Activated naive CD8-positive, alpha-beta T cell treated with anti-CD3 and anti-CD28 coated beads, Interleukin-2, amount 10 ng/mL, durations not matched to agents 7 days and 5 days (primary cell): ENCODE data around the gene H3-3A. TPM values are rescaled to one million over a fixed set of nuclear protein-coding genes. Genes with fewer than 3 reads are reported as not detected.

Experiments
- ATAC-seq: fragments of 150-1000 bp; cut with Tn5 transposase; one replicate; pipeline ENCODE4 v1.10.0; 2021; ENCODE audit warnings: low read depth, moderate library complexity
- POLR2A ChIA-PET: fragments of 350-600 bp; sonication (Branson Sonifier 250); formaldehyde crosslinking; loops from one replicate; lab custom pipeline; 2021; ENCODE audit warnings: antibody characterized with exemption; lab: Charles Lee
- DNase-seq: peaks from one replicate; pipeline ENCODE4 v3.0.0; 2021
- H3K27ac Mint-ChIP-seq: one replicate; pipeline ENCODE4 v1.8.0; 2022; ENCODE audit warnings: mild to moderate bottlenecking, mixed read lengths
- H3K27me3 Mint-ChIP-seq: one replicate; pipeline ENCODE4 v1.8.0; 2022; ENCODE audit warnings: mild to moderate bottlenecking, moderate library complexity, mixed read lengths
- H3K36me3 Mint-ChIP-seq: one replicate; pipeline ENCODE4 v1.8.0; 2021; ENCODE audit warnings: mild to moderate bottlenecking, mixed read lengths
- H3K4me1 Mint-ChIP-seq: one replicate; pipeline ENCODE4 v1.8.0; 2021; ENCODE audit warnings: mixed read lengths
- H3K4me3 Mint-ChIP-seq: one replicate; pipeline ENCODE4 v1.8.0; 2022; ENCODE audit warnings: mild to moderate bottlenecking, moderate library complexity, mixed read lengths
- H3K9me3 Mint-ChIP-seq: one replicate; pipeline ENCODE4 v1.8.0; 2021; ENCODE audit warnings: mixed read lengths
- total RNA-seq, 2 experiments: library from RNA; stranded (reverse); gene quantifications; one replicate each; pipeline ENCODE4 v1.2.3, GENCODE V29; 2021

The H3-3A gene
- total RNA-seq, 2 experiments from 2014 or later = 454 to 466 TPM

DNA sequence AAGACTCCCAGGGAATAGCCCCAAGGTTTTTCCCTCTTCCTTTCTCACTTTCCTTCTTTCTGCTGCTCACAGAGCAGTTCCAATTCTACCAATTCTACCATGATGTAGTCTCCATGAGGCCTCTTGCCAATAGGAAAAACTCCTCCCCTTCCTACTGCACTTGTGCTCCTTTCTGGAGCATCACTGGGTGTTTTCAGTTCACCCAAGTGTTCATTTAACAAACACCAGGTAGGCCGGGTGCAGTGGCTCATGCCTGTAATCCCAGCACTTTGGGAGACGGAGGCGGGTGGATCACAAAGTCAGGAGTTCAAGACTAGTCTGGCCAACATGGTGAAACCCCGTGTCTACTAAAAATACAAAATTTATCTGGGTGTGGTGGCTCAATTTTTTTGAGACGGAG lies 26.6 kb upstream of the H3-3A start:
- Mint-ChIP-seq H3K27me3 (peaks cover 8% of the 10 kb centered on the region), H3K4me1 (peaks cover 2% of the 10 kb centered on the region), H3K27ac (no peak overlapping the region), H3K9me3 (no peaks in the 10 kb centered on the region), H3K4me3 (no peak overlapping the region), H3K36me3 (no peaks in the 10 kb centered on the region)
- POLR2A ChIA-PET = no interaction called here
- ATAC-seq (no peak), DNase-seq (no peak)

DNA sequence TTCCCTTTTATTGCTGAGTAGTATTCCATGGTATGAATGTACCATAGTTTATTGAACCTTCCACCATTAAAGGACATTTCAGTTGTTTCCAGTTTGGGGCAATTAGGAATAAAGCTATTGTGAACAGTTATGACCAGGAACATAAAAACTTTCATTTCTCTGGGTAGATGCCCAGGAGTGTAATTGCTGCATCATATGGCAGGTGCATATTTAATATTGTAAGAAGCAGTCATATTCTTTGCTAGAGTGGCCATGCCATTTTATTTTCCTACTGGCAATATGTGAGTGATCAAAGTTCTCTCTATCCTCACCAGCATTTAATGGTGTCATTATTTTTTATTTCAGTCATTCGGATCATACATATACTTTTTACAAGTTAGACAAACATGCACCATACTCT lies 23.9 kb upstream of the H3-3A start:
- Mint-ChIP-seq H3K36me3 (no peaks in the 10 kb centered on the region), H3K9me3 (no peaks in the 10 kb centered on the region), H3K4me1 (peaks cover 4% of the 10 kb centered on the region), H3K27ac (no peak overlapping the region), H3K27me3 (peaks cover 2% of the 10 kb centered on the region), H3K4me3 (no peak overlapping the region)
- no peak for DNase-seq
- no peak for ATAC-seq
- POLR2A ChIA-PET = no interaction called here

DNA sequence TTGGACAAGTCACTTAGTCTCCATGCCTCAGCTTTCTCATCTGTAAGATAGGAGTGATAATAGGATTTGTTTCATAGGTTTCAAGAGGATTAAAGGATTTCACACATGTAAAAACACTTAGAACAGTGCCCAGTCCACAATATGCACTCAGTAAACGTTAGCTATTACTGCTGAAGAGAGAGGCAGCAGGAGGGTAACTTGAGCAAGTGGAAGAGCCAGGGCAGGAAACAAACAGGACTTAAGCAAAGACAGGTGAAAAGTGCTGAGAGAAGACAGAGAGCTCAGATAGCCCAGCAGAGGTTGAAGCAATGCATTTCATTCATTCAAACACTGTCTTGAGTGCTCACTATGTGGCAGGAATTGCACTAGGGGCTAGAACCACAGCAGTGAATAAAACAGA lies 21.1 kb upstream of the H3-3A start:
- DNase-seq = no peak
- no peaks in the 10 kb centered on the region for H3K9me3 Mint-ChIP-seq
- no peak overlapping the region for H3K4me3 Mint-ChIP-seq
- POLR2A ChIA-PET = no interaction called here
- H3K27me3 Mint-ChIP-seq = peaks cover 5% of the 10 kb centered on the region
- H3K27ac Mint-ChIP-seq = no peak overlapping the region
- H3K36me3 Mint-ChIP-seq = no peaks in the 10 kb centered on the region
- ATAC-seq = no peak
- H3K4me1 Mint-ChIP-seq = peaks cover 4% of the 10 kb centered on the region

DNA sequence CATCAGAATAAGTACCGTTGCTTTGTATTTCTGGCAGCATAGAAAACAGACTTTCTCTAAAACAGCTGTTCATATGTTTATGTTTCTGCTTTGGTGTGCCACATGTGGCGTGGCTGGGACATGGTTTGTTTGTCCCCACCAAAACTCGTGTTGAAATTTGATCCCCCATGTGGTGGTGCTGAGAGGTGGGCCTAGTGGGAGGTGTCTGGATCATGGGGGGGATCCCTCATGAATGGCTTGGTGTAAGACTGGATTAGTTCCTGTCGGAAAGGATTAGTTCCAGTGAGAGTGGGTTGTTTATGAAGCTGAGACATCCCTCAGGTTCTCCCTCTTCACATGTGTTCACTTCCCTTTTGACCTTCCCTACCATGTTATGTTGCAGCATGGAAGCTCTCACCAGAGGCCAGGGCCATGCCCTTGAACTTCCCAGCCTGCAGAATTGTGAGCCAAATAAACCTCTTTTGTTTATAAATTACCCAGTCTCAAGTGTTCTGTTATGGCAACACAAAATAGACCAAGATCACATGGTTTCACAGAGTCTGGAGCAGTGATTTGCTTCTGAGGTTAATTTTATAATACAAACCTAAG lies 17.9 kb upstream of the H3-3A start:
- H3K4me3 Mint-ChIP-seq = no peak overlapping the region
- no peaks in the 10 kb centered on the region for H3K36me3 Mint-ChIP-seq
- ATAC-seq (no peak), DNase-seq (no peak)
- no peak overlapping the region for H3K27ac Mint-ChIP-seq
- H3K4me1 Mint-ChIP-seq = peaks cover 4% of the 10 kb centered on the region
- POLR2A ChIA-PET = interaction anchor here (0.6 kb wide), 1 partner anchor 19 kb away, joined by 4 read pairs; no protein-coding TSS in a partner anchor
- H3K9me3 Mint-ChIP-seq = no peaks in the 10 kb centered on the region
- H3K27me3 Mint-ChIP-seq = peaks cover 5% of the 10 kb centered on the region

DNA sequence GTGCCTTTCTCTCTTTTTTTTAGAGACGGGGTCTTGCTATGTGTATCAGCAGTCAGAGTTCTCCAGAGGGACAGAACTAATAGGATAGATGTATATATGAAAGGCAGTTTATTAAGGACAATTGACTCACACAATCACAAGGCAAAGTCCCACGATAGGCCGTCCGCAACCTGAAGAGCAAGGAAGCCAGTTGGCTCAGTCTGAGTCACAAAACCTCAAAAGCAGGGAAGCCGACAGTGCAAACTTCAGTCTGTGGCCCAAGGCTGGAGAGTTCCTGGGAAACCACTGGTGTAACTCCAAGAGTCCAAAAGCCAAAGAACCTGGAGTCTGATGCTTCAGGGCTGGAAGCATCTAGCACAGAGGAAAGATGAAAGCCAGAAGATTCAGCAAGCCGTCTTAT lies 16.3 kb upstream of the H3-3A start:
- Mint-ChIP-seq H3K27ac (no peak overlapping the region), H3K36me3 (no peaks in the 10 kb centered on the region), H3K27me3 (peaks cover 3% of the 10 kb centered on the region), H3K4me3 (no peak overlapping the region), H3K9me3 (no peaks in the 10 kb centered on the region), H3K4me1 (peaks cover 2% of the 10 kb centered on the region)
- DNase-seq (no peak), ATAC-seq (no peak)
- POLR2A ChIA-PET = no interaction called here

DNA sequence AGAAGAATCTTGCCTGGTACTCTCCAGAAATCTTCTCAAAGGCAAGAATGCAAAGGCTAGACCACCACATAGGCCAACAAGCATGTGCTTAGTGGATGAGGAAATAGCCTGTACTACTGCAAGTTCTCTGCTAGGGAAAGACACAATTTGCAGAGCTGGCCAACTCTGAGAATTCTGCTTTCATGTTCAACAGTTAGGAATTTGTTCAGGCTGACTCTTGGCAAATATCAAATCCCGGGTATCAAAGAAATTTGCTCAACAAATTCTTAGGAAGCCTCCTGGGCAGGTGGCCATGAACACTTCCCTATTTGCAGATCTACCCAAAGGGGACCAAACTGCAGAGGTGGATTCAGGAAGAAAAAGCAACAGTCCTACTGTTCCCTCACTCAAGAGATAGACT lies 15.0 kb upstream of the H3-3A start:
- H3K27me3 Mint-ChIP-seq = peaks cover 3% of the 10 kb centered on the region
- no peaks in the 10 kb centered on the region for H3K4me1 Mint-ChIP-seq
- H3K4me3 Mint-ChIP-seq = no peak overlapping the region
- ATAC-seq = no peak
- POLR2A ChIA-PET = interaction anchor here (0.6 kb wide), 1 partner anchor 15 kb away, joined by 3 read pairs; the partner anchor contains the start of gene H3-3A
- no peak for DNase-seq
- no peak overlapping the region for H3K27ac Mint-ChIP-seq
- no peaks in the 10 kb centered on the region for H3K9me3 Mint-ChIP-seq
- H3K36me3 Mint-ChIP-seq = no peaks in the 10 kb centered on the region

DNA sequence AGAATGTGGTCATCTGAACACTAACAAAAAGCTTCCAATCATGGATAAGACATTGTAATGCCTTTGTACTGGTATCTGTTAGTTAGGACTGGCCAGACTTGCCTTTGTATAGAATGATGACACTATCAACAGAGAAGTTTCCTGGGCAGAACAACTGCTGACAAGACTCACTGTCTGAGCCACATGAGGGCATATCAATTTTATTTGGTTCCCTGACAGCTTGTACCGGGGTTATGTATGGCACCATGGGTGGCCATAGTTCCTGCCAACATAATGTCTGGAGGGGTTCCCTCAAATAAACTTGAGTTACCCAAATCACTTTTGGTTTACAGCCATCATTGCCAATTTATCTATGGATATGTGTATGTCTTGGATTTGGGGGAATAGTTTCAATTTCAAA lies 13.6 kb upstream of the H3-3A start:
- H3K27me3 Mint-ChIP-seq = peaks cover 3% of the 10 kb centered on the region
- no peak for ATAC-seq
- H3K4me1 Mint-ChIP-seq = no peaks in the 10 kb centered on the region
- POLR2A ChIA-PET = no interaction called here
- no peaks in the 10 kb centered on the region for H3K9me3 Mint-ChIP-seq
- H3K4me3 Mint-ChIP-seq = no peak overlapping the region
- H3K27ac Mint-ChIP-seq = no peak overlapping the region
- DNase-seq = no peak
- no peaks in the 10 kb centered on the region for H3K36me3 Mint-ChIP-seq

DNA sequence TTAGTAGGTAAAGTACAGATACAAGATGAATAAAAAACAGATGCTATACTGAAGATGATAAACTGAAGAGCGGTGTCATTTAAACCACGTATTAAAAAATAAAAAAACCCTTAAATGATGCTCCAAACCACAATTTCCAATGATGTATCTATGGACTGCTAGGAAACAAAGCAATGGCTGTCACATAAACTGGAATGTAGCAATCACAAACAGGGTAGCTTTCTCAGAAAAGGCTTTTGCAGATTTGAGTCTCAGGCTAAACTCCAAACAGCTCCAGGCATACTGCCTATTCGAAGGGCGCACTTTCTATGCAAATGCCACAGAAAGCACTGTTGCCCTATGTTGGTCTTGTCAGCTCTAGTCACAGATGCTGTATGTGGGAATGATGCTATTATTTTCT lies 12.4 kb upstream of the H3-3A start:
- no peak overlapping the region for H3K4me3 Mint-ChIP-seq
- no peaks in the 10 kb centered on the region for H3K9me3 Mint-ChIP-seq
- no peaks in the 10 kb centered on the region for H3K4me1 Mint-ChIP-seq
- DNase-seq = no peak
- POLR2A ChIA-PET = interaction anchor here (1.6 kb wide), 1 partner anchor 13 kb away, joined by 10 read pairs; the partner anchor contains the start of gene H3-3A
- H3K27ac Mint-ChIP-seq = no peak overlapping the region
- H3K27me3 Mint-ChIP-seq = peaks cover 3% of the 10 kb centered on the region
- no peak for ATAC-seq
- no peaks in the 10 kb centered on the region for H3K36me3 Mint-ChIP-seq

DNA sequence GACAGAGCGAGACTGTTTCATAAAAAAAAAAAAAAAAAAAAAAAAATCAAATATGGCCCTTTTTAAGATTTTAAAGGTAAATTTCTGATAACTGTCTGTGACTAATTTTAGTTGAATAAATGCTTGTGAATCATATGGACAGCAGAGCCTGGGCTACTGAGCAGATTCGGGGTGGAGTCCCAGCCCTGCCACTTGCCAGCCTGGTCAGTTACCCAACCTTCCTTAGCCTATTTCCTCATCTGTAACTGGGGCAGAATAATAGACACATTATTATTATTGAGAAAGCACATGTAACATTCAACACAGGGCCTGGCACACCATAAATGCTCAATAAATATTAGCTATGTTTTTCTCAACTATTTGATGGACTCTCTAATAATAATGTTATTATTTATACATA lies 11.2 kb upstream of the H3-3A start:
- Mint-ChIP-seq H3K4me3 (no peak overlapping the region), H3K9me3 (no peaks in the 10 kb centered on the region), H3K36me3 (no peaks in the 10 kb centered on the region), H3K27ac (no peak overlapping the region), H3K4me1 (peaks cover 3% of the 10 kb centered on the region), H3K27me3 (no peaks in the 10 kb centered on the region)
- no peak for ATAC-seq
- no peak for DNase-seq
- POLR2A ChIA-PET = no interaction called here

DNA sequence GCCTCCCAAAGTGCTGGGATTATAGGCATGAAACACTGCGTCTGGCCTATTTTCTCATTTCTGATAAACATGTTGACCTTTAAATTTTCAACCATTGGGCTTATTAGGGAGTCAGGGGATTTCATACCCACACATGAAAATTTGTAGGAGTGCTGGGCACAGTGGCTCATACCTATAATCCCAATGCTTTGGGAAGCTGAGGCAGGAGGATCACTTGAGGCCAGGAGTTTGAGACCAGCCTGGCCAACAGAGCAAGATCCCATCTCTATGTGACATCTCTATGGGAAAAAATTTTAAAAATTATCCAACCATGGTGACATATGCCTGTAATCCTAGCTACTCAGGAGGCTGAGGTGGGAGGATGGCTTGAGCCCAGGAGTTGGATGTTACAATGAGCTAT lies 10.5 kb upstream of the H3-3A start:
- no peak overlapping the region for H3K27ac Mint-ChIP-seq
- H3K4me3 Mint-ChIP-seq = no peak overlapping the region
- no peak for DNase-seq
- POLR2A ChIA-PET = no interaction called here
- H3K36me3 Mint-ChIP-seq = no peaks in the 10 kb centered on the region
- H3K4me1 Mint-ChIP-seq = peaks cover 3% of the 10 kb centered on the region
- H3K27me3 Mint-ChIP-seq = no peaks in the 10 kb centered on the region
- no peak for ATAC-seq
- no peaks in the 10 kb centered on the region for H3K9me3 Mint-ChIP-seq

DNA sequence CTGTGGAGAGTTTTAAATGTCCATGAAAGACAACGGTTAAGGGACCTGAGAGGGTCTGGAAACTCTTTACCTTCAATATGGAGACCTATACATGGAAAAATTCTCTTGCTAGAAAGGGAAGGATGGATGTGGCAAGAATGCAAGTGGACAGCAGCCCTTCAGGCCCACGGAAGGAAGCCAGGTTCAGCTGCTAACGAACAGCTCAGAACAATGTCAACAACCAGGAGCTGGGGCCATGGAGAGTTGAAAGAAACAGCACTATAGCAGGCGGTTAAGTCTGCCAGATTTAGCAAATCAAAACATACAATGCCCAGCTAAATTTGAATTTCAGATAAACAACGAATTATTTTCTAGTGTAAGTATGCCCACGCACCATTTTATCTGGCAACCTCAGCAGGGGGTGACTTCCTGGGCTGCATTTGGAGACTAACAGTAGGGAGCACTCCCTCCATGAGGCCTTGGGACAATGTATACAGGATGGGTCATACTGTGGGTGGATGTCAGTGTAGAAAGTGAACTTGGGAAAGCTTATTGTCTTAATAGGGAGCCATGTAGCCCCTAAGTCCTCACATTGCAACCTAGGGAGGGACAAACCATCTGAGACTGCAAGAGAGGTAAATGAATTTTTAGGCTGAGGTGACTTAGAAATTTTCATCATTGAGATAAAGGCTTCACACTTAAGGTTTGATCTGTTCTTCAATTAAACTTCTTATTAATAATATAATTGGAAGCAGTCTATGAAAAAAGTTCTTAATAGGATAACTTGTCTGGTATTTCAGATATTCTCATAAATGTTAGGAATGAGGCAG lies 7.8 kb upstream of the H3-3A start:
- Mint-ChIP-seq H3K4me3 (no peak overlapping the region), H3K27me3 (no peaks in the 10 kb centered on the region), H3K27ac (no peak overlapping the region), H3K36me3 (peaks cover 7% of the 10 kb centered on the region), H3K4me1 (peaks cover 3% of the 10 kb centered on the region), H3K9me3 (no peaks in the 10 kb centered on the region)
- POLR2A ChIA-PET = interaction anchor here (0.7 to 1.3 kb wide), 2 partner anchors 49 to 55 kb away, joined by 3 to 5 read pairs; partner anchors contain the start of gene SDE2
- ATAC-seq (no peak), DNase-seq (no peak)

DNA sequence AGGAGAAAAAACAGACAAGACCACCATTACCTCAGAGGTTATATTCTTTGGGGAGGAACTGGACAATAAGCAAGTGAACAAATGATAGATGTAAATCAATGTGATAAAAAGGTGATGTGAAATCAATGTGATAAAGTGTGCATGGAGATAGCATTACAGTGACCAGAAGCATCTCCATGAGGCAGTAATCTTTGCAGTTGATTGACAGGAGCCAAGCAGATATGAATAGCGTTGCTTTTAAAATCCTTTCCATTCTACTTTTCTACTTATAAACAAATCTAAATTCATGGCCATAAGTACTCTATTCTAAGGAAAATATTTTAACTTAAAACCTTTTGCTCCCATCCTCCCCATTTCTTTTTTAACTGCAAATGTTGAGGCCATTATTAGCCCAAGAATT lies 2.8 kb upstream of the H3-3A start:
- POLR2A ChIA-PET = no interaction called here
- H3K27ac Mint-ChIP-seq = no peak overlapping the region
- no peak for ATAC-seq

DNA sequence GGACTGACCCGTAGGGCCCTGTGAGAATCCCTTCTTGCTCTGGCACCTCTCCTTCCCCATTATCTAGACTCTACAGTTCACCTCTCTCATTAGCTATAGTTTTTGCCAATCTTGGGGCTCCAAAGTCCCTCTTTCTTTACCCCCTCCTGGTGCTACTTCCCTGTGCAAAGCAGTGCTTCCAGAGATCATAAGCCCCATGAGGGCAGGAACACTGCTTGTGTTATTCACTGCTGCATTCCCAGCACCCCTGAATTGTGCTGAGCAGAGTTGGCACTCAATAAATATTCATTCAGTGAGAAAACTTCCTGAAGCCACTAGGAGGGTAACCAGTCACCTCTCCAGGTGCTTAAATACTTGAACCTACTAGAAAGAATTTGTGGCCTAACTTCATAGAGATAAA lies 2.1 kb upstream of the H3-3A start:
- Mint-ChIP-seq H3K27me3 (no peaks in the 10 kb centered on the region), H3K36me3 (peaks cover 19% of the 10 kb centered on the region), H3K27ac (no peak overlapping the region), H3K9me3 (no peaks in the 10 kb centered on the region), H3K4me3 (no peak overlapping the region), H3K4me1 (peaks cover 16% of the 10 kb centered on the region)
- ATAC-seq (no peak), DNase-seq (no peak)
- POLR2A ChIA-PET = interaction anchor here (1.0 to 7.4 kb wide), 2 partner anchors 60 to 282 kb away, joined by 3 to 287 read pairs; partner anchors contain the start of gene SDE2

More for the DNA sequence above, 2.8 kb upstream of the H3-3A start:
- Mint-ChIP-seq H3K36me3 (peaks cover 15% of the 10 kb centered on the region), H3K27me3 (no peaks in the 10 kb centered on the region), H3K9me3 (no peaks in the 10 kb centered on the region), H3K4me1 (peaks cover 12% of the 10 kb centered on the region), H3K4me3 (no peak overlapping the region)
- DNase-seq = no peak
